ENCODE results near the gene ITPR1. TPM values are rescaled to one million over a fixed set of nuclear protein-coding genes. Genes with fewer than 3 reads are reported as not detected.
"Not testable (repeated sequence)": the region's sequence is repeated elsewhere in the genome, so short reads cannot be mapped to it uniquely, and the experiment has no call there.

ITPR1 gene
- polyA plus RNA-seq, 12 donors = 15.3 to 29.1 (median 21.2) TPM; not detected in 1

DNA sequence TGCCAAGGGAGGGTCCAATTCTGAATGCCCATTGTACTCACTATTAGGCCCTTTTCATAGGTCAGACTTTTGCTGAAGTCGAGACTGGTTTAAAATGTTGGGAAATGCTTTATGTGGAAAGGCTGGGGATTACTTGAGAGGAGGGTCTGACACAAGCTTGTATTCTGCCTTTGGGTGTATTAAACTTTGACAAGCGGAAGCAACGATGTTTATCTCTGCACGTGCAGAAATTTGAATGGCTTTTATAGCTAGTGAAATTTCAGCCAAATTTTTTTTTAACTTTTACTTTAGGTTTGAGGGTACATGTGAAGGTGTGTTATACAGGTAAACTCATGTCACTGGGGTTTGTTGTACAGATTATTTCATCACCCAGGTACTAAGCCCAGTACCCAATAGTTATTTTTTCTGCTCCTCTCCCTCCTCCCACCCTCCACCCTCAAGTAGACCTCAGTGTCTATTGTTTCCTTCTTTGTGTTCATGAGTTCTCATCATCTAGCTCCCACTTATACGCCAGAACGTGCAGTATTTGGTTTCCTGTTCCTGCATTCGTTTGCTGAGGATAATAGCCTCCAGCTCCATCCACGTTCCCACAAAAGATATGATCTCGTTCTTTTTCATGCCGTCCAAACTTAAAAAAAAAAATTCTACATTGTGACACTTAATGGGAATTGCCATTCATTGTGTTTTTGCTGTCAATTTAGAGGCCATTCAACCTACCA, 263.1 kb downstream of the ITPR1 start:
- DNase-seq = no peak

DNA sequence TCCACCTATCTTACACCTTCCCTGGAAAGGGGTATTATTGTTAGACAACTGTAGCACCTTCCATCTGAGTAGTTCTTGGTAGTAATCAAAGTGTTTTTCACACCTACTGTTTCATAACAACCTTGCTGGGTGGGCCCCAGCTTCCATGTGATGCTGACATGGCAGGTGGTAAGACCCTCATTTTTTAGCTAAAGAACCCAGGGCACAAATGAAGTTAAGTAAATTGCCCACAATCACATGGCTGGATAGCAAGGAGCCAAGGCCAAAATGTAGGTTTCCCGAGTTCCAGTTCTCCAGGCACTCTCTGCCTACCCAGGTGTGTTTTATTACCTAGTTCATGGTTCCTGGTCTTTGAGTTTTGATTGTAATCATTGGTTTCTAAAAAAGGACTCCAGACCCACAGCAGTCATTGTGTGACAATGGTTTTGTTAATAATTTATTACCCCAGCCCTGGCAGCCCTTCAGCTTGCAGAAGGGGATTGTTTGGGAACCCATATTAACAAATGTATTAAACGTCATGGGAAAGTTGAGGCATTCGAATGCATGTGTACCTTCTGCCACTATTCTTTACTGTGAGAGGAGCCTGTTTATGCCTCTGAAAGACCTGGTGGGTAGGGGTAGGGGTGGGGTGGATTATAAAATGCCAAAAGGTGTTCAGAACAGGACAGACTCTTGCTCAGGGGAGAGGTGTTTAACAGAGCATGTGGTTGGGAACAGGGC, 263.9 kb downstream of the ITPR1 start:
- DNase-seq = no peak

GRCh38 chr3:4757575-4758248, 264.6 kb downstream of the ITPR1 start:
- no peak for DNase-seq

DNA sequence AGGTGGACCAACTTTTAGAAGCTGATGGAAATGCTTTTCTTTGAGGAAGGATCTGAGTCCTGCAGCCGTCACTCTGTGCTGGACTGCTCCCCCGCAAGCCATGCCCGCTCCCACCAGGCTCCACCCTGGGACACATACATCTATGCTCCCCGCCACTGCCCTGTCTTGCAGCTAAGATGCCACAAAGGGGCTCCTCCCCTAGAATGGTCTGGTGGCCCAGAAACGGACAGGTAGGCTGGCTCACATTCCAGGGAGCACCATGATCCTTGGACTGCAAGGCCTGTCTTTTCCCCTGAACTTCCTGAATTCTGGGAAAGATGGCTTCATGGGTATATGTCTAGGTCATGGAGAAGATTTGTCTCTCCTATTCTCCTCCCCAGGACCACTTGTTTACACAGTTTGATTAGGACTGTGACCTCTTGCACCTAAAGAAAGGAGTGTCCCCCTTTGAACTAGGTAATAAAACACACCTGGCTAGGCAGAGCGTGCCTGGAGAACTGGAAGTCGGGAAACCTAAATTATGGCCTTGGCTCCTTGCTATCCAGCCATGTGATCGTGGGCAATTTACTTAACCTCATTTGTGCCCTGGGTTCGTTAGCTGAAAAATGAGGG, 265.2 kb downstream of the ITPR1 start:
- DNase-seq = no peak

- DNase-seq = no peak
Measured at GRCh38 chr3:4758957-4759656, 266.0 kb downstream of the ITPR1 start.

DNA sequence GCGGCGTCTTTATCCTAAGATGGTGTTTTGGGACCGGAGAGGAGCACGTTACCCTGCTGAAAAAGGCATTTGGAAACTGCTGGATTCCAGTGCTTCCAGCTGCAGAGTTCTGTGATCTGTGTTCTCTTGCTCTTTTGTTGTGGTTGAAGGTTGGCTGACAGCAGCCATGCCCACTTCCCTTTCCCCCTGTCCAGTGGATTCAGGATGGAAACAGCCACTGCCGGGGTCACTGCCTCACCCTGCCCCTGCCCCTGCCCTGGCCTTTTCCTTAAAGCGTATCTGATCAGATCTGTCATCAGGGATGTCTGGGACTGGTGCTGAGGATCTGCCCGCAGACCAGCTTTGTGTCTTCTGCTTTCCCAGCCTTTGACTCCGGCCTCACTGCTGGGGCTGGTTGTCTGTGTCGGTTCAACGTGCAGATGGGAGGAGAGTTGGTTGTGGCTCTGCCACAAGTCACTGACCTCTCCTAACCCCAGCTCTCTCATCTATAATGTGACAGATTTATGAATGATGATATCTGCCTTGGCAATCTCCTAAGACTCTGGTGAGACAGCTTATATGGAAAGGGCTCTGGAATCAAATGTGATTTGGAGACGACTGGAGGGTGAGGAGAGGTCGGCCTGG, 266.7 kb downstream of the ITPR1 start:
- no peak for DNase-seq

GRCh38 chr3:4761759-4762158, 268.6 kb downstream of the ITPR1 start:
- DNase-seq = no peak

DNA sequence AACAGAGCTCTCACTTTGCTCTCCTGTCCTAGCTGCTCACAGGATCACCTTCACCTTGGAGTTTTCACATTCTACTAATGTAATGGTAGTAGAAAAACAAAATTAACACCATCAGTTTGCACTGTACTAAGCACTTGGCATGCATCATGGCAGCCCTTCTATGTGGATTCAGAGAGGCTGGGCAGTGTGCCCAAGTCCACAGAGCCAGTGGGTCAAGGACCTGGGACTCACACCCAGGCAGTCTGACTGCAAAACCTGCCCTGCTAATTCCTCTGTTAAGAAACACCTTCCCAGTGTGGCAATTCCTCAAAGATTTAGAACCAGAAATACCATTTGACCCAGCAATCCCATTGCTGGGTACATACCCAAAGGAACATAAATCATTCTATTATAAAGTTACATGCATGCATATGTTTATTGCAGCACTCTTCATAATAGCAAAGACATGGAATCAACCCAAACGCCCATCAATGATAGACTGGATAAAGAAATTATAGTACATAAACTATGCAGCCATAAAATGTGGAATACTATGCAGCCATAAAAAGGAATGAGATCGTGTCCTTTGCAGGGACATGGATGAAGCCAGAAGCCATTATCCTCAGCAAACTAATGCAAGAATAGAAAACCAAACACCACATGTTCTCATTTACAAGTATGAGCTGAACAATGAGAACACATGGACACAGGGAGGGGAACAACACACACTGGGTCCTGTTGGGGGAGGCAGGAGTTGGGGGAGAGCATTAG, 269.5 kb downstream of the ITPR1 start:
- not testable (repeated sequence) for DNase-seq

GRCh38 chr3:4763604-4764247, 270.6 kb downstream of the ITPR1 start:
- no peak for DNase-seq

DNA sequence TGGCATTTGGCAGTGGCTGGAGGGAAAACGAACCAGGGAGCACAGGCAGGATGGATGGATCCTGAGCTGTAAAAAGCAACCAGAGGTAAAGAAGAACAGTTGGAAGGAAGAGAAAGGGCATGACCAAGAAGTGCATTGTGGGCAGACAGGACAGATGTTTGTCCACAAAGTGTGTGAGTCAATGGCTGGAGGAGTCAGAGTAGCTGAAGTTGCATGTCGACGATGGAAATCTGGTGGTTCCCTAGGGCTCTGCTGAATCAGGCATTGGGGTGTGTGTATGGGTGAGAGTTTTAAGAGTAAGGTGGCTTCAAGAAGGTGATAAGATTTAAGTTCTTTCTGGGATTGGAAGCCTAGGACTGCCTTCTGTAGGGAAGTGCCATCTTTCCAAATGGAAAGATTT, 272.1 kb downstream of the ITPR1 start:
- no peak for DNase-seq

GRCh38 chr3:4766263-4766662, 273.1 kb downstream of the ITPR1 start:
- no peak for DNase-seq

DNA sequence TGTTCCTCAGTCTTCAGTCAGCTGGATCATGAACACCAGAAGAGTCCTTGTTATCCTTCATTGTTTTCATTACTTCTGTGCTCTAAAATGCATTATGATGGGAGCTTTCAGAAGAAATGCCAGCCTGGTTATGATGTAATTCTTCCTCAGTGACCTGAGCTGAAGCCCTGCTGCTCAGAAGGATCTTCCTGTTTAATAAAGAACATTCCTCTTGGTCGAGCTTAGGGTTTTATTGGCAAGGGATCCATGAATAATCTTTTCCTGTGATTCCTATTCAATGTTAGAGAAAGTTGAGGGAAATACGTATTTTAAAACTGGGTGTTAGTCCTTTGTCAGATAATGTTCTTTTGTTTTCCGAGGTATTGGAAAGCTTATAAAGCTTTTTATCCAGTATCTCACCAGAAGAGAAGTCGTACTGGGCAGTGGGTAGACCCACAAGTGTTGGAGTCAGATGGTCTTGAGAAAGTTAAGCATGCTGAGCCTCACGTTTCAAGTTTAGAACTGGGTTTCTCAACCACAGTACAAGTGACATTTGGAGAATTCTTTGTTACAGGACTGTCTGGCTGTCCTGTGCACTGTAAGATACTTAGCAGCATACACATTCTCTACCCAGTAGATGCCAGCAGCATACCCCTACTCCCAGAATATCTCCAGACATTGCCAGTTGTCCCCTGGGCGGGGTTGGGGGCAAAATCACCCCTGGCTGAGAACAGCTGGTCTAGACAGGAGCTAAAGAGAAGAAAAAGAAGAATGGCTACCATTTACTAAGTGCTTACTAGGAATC, 273.8 kb downstream of the ITPR1 start:
- DNase-seq = no peak

GRCh38 chr3:4768021-4768420, 274.9 kb downstream of the ITPR1 start:
- no peak for DNase-seq

GRCh38 chr3:4768521-4768920, 275.4 kb downstream of the ITPR1 start:
- no peak for DNase-seq

- no peak for DNase-seq
Measured at GRCh38 chr3:4770561-4770960, 277.4 kb downstream of the ITPR1 start.

DNA sequence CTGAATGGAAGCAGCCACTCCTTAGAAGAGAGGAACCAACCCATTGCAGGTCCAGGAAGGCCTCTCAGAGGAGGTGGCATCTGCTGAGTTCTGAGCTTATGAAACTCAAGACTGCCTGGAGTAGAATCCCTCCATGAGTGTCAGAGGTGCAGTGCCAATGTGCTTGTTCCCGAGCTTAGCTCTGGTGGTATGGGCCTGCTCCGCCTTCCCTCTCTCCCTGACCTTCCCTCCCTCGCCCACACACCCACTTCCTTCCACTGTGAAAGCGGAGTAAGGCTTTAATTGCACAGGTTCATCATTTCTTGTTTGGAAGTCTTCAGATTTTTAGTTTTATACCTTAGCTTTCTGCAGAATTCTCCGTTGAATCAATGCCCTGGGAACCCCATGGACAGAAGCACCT, 278.1 kb downstream of the ITPR1 start:
- DNase-seq = no peak

- peak; percentile 33 for DNase-seq
Measured at GRCh38 chr3:4772171-4772804, 279.1 kb downstream of the ITPR1 start.

DNA sequence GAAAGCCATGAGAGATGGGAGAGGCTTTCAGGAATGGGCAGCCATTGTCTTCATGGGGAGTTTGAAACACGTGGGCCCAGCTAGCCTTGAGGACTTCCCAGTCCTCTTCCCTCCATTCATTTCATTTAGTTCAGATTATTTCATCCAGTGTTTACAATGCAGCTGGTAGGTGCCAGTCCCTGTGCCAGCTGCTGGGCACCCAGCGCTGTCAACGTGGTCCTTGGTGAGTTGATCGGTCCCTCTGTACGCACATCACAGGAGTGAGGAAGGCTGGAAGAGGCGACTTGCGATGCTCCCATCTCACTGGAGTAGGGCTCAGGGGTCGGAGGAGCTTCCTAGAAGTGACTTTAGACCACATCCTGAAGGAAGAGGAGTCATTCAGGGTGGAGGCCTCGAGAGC, 279.7 kb downstream of the ITPR1 start:
- DNase-seq = no peak

- no peak for DNase-seq
Measured at GRCh38 chr3:4773583-4773982, 280.4 kb downstream of the ITPR1 start.
